ENCODE data around the gene FLVCR1.

DNA sequence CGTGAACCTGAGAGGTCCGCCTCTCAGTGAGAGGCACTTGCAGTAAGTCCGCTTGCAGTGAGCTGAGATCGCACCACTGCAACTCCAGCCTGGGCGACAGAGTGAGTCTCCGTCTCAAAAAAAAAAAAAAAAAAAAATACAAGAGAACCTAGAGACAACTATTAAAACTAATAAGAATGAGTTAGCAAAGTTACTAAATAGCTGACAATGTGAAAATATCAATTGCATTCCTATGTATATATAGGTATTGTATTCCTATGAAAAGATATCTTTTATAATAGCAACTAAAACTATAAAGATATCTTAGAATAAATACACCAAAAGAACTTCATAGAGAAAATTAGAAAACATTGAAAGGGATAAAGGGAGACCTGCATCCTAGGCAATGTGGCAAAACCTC is 20.3 kb downstream of the FLVCR1 start:
- TF ChIP-seq, protein P1, sequence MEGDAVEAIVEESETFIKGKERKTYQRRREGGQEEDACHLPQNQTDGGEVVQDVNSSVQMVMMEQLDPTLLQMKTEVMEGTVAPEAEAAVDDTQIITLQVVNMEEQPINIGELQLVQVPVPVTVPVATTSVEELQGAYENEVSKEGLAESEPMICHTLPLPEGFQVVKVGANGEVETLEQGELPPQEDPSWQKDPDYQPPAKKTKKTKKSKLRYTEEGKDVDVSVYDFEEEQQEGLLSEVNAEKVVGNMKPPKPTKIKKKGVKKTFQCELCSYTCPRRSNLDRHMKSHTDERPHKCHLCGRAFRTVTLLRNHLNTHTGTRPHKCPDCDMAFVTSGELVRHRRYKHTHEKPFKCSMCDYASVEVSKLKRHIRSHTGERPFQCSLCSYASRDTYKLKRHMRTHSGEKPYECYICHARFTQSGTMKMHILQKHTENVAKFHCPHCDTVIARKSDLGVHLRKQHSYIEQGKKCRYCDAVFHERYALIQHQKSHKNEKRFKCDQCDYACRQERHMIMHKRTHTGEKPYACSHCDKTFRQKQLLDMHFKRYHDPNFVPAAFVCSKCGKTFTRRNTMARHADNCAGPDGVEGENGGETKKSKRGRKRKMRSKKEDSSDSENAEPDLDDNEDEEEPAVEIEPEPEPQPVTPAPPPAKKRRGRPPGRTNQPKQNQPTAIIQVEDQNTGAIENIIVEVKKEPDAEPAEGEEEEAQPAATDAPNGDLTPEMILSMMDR (IDR thresholded peaks at IDR 0.05) = no peak
- TF ChIP-seq POLR2A (IDR thresholded peaks at IDR 0.05) = no peak

All from ovary (tissue), 3 donors.